Endometrial microvascular endothelial cells (primary cell): ENCODE measurements around the gene AQP12A. TPM values are rescaled to one million over a fixed set of nuclear protein-coding genes. Genes with fewer than 3 reads are reported as not detected.

Experiments used
- in situ Hi-C: cut with HindIII; loops from 2 replicates; pipeline ENCODE4 v1.10.0; 2017; ENCODE audit warnings: low sequenced_read_pairs, low pct_unique_long_range_greater_than_20kb; ENCODE audit errors: inconsistent ontology term
- total RNA-seq: library from RNA; depleted of rRNA; stranded (reverse); fragments of >200 nt; gene quantifications from one replicate; pipeline ENCODE4 v1.2.3, GENCODE V29; 2015; ENCODE audit errors: inconsistent ontology term

Gene AQP12A
- total RNA-seq, 1 donor from 2014 or later: not detected

DNA sequence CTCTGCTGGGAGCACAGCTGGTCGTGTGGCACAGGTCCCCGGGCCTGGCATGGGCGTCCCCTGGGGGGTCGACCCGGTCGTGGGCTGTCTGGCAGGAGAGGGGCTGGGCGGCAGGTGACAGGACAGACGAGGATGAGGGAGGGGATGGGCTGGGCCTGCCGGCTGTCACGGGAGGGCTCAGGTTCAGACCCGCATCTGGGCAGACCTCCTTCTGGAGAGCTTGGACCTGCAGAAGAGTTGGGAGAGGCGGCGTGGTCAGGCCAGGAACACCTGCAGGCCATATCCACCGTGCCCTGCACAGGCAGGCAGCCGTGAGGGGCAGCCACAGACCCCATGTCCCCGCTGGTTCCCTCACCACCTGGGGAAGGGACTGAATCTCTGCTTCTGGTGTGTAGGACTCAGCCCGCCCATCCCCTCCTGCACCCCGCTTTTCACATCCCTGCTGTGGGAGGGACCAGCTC is 25.5 kb downstream of the AQP12A start:
- in situ Hi-C loops: no loop called here

DNA sequence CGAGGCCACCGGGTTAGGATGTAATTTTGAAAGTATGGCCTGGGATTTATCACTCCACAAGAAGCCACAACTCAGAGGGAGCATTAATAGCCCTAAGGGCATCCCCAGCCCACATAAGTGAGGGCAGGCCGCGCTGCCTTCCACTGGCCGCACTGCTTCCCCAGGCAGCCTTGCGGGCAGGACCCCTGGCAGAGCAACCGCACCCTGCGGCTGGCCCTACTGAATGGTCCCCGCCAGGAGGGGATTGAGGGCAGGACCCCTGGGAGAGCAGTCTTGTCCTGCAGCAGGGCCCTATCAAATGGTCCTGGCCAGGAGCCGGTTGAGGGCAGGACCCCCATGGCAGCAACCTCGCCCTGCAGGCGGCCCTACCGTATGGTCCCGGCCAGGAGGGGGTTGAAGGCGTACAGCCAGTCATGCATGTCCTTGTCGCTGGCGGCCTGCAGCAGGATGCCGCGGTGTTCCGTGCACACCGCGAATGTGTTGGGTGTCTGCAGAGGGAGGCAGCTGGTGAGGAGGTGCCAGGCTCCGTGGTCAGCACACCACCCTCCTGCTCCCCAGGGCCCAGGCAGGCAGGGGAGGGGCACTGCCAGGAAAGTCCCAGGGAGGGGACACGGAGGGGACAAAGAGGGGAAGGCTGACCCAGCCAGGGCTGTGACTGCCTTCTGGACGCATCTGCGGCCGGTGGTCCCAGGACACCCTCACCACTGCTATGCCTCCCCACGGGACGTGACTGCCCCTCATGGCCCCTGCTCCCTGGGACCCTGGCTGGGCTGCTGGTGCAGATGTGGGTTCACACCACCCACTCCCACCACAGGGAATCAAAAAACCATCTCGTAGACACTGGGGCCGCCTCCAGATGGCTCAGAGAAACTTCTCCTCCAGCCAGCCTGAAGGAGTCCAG is 26.3 kb downstream of the AQP12A start:
- in situ Hi-C loops: no loop called here

DNA sequence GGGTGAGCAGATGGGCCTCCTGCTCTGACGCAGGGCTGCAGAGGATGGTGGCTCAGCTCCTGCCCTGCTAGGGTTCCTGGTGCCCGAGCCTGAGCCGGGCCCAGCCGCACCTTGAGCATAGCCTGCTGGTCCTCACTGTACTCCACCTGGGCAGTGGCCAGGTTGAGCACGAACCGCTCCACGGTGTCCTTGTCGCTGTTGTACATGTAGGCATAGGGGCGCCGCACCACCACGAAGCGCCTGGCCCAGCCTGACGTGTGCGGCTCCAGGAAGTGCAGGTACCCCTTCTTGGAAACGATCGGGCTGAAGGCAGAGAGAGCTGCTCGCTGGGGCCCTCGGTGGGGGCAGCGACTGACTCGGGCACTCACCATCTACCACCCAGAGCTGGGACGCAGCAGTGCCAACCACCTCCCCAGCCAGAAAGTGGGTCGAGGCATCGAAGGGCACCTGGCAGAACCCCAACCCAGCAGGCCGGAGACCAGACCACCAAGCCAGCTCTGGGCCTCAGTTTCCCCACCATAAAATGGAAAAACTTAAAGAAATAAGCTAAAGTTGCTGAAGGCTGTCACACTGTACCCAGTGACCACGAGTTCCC is 27.3 kb downstream of the AQP12A start:
- in situ Hi-C loops: no loop called here

DNA sequence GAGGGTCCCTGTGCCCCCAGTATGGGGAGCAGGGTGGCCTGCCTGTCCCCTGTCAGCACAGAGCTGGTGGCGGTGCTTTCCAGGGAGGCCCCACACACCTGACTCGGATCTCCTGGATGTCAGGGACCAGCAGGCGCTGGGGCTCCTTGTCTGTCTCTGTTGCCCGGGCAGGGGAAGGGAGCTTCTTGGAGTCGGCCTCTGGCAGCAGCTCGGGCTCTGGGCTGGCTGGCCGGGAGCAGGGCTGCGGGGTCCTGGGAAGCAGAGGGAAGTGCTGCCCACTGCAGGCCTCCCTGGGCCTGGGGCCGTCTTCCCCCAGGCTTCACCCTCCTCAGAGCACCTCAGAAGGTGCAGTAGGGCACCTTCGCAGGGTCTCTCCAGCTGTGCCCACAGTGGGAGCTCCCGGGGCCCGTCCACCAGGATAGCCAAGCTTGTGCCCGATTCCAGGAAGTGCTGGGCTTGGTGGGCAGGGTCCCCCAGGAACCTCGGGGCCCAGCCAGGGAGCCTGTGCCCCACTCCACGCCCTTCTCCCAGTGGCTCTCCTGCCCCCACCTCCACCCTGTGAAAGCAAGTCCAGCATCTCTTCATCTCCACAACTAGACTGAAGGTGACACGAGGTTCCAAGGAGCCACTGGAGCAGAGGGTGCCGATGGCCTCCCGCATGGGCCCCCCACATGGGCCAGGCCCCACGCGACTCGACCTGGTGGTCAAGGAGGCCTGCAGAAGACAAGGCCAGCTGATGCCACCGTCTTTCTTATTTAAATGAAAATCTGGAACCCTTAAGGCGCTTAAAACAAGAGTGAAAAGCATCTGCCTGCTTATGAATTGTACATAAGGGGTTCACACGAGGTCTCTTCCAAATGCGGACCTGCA is 28.2 kb downstream of the AQP12A start:
- in situ Hi-C loops: no loop called here

DNA sequence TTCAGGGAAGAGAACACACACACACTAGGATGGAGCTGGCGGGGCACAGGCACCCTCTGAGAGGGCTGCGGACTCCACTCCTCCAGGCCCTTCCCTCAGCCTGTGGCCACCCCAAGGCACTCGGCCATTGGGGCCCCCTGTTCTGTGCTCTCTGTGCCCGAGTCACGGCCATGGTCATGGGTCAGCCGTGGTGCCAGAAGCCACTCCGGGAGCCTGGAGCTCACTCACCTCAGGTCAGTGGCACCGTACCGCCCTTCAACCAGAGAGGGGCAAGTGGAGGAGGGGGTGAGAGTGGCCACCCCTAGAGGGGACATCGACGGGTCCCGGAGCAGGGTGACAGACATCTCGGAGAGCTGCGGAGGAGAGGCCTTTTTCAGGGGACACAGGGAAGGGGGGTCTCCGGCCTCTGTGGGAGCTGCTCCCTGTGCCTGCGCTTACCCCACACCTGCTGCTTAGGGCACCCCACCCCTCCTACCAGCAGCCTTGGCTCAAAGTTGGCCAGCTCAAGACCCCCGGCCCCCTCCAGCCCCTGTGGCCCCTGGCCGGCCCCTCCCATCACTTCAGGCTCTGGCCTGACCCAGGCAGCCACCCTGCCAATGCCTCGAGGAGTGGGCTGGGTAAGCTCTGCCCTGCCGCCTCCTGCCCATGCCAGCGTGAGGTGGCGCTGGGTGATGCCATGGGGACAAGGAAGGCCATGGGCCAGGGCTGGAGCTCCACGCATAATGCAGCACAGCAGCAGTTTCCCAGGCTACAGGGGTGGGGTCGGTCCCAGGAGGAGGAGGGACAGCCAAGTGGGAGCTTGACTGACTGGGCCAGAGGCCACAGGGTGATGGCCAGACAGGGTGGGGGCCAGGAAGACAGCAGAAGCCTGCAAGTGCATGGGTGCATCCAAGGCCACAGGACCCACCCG is 29.3 kb downstream of the AQP12A start:
- in situ Hi-C loops: no loop called here

DNA sequence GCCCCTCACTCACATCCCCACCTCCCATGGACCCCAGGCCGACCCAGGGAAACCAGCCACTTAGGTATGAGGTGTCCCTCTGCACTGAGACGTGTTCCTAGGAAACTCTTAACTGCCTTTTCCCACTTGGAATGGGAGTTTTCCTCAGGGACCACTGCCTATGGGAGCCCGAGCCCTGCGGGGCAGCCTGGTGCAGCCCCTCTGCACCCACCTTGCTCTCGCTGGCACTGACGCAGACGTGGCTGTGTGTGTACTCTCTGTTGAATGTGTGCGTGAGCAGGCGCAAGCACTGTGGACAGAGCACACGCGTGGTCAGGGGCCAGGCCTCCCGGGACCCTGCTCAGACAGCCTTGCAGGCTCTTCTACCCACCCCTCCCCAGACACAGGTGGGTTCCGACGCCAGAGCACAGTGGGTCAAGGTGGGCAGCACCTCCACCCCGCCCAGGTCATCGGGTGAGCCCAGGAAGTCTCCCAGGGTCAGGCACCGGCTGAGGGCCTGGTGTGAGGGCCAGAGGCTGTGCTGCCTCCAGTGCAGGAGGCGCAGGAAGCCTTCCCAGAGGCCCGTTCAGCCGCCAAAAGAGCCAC is 30.0 kb downstream of the AQP12A start:
- in situ Hi-C loops: no loop called here

DNA sequence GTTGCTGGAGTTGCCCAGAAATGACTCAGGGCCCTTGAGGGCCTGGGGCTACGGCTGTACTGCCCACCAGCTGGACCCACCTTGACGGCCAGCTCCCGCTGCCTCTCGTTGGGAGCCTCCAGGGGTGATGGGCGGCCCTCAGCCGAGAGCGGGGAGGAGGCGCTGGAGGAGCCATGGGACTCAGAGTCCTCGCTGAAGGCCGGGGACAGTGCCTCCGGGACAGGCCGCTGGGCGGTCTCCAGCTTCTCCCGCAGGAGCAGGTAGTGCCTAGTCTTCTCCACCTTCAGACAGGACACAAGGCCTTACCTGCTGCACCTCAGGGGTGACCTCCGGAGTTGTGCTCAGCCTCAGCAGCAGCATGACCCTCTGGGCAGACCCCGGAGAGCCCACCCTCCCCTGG is 30.7 kb downstream of the AQP12A start:
- in situ Hi-C loops: no loop called here

DNA sequence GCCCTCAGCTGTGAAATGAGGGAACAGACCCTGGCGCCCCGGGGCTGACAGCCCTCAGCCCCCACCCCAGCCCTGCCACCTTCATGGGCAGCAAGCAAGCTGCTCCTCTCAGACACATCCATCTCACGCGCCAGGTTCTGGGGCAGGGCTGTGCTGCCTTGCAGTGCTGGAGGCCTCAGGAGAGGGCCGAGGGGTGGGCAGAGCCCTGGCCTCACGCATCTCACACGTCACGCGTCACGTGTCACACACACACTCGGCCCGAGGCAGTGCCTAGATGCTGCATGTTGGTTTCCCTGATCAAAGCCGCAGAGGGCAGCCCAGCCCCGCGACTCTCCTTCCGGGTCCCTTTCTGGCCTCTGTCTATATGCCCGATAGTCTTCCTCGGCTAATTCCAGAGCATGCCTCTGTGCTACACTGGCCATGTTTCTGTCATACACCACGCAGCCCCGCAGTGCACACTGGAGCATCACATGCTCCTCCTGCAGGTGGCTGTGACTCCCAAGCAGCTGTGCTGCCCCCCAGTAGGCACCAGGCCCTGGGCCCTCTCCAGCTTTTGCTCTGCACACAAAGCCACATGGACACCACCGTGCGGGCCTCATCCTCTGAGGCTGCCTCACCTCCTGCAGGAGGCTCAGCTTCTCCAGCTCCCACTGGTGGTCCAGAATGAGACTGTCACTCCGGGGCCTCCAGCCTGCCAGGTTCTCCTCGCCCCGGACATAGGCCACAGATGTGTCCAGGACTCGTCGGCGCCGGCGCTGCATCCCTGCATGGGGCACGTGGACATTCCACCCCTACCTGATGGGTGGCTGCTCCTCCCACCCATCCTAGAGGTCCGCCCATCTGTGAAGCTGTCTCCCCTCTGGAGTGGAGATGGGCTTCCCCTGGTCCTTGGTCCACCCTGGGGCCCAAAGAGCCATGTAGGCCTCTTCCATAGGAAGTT is 31.4 kb downstream of the AQP12A start:
- in situ Hi-C loops: no loop called here

DNA sequence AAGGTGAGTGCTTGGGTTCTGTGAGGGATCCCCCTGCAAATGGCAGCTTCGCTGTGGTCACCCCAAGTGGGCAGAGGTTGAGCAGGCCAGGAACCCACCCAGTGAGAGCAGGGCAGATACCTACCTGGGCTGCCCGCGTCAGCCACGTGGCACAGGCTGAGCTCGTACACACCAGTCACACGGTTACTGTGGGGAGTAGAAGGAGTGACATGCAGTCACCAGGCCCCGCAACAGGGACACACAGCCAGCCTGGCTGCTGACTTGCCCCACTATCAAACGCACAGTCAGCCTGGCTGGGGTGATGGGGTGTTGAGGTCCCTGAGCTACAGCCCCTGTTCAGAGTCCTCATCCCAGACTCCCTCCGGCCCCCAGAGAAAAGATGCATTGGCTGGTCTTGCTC is 32.2 kb downstream of the AQP12A start:
- in situ Hi-C loops: no loop called here

DNA sequence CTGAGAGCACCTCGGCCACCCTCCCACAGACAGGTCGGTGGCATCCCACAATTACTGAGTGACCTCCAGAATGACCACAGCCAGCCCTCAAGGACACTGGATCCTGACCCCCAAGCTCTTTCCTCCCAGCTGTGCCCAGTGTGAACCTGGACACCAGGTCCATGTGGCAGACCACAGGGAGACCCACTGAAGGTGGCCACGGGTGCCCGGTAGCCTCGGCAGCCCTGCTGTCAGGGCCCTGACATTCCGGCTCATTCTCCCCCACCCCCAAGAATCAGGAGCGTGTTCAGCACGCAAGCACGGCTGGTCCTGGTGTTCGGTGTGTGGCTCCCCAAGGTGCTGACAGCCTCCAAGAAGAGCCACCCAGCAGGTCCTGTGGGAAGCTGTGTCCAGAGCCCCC is 32.8 kb downstream of the AQP12A start:
- in situ Hi-C loops: no loop called here

DNA sequence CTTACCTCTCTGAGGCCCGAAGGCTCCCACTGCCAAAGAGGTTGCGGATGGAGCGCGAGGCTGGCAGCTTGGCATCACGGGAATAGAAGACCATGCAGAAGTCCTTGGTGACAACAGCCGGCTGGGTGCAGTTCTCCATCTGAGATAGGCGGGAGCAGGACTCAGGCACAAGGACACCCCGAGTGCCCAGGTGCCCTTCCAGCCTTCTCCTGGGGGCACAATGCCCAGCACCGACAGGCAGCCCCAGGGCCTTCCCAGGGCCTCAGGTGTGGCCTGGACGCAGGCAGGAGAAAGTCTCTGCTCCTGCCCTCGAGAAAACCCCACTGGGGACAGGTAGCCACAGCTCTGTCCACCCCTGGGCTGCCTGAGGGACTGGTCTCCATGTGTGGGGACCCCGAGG is 33.6 kb downstream of the AQP12A start:
- in situ Hi-C loops: no loop called here

DNA sequence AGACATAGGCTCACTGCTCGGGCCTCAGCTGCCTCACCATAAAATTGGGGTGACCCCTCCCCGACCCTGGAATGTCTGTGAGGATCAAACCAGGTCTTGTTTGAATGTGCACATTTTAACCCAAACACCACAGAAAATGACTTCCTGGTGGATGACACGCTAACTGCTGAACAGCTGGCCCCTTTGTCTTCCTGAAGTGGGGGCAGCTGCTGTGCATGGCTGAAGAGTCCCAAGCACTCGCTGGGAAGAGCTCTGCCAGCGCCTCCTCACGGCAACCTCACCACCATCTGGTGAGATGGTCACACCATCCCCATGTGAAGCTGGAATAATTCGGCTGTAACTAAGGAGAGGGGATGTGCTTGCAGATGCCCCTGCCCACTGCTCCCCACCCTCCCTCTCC is 34.0 kb downstream of the AQP12A start:
- in situ Hi-C loops: no loop called here

DNA sequence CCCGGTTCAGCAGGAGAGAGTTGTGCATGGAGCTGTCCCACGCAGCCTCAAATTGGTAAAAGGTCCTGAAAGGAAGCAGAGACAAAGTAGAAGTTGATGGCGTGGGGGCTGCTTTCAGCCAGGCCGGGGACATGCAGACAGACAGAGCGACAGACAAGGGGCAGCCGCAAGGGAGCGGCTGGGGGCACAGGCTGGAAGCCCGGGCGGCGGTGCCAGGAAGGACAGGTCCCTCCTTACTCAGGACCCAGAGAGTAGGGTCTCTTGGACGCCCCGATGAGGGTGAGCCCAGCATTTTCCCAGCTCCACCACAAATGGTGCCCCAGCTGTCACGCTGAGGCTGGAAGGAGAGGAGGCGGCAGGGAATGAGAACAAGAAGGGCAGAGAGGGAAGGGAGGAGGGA is 35.2 kb downstream of the AQP12A start:
- in situ Hi-C loops: no loop called here

DNA sequence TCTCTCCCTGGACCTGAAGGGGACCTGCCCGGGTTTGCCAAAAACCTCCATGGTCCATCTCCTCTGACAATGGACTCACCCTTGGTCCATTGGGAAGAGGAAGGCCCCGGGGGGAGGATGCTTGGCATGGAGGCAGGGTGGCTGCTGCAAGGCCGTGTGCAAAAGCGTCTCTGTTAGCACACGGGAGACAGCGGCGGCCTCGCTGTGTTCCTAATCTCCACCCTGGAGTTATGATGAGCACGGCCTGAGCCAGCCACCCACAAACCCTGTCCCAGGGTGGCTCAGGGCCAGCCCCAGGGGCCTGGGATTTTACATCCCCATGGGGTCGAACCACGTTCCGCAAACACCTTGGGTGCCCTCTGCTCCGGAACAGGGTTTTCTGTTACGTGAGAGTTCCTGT is 35.8 kb downstream of the AQP12A start:
- in situ Hi-C loops: no loop called here

DNA sequence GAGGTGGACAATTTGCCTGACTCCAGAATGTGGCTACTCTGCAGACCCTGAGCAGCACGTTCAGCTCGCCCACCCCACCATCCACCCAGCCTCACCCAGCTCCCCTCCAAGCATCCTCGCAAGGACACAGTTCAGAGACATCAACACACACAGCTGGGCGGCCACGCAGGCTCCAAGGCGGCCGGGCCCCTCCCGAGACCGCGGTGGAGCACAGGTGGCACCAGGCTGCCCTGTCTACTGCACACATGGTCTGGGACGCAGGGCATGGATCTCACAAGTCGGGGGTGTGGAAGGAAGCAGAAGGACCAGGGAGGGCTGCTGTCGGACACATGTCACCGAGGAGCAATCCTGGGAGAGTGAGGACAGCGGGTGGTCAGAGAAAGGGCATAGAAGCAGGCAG is 36.2 kb downstream of the AQP12A start:
- in situ Hi-C loops: no loop called here

DNA sequence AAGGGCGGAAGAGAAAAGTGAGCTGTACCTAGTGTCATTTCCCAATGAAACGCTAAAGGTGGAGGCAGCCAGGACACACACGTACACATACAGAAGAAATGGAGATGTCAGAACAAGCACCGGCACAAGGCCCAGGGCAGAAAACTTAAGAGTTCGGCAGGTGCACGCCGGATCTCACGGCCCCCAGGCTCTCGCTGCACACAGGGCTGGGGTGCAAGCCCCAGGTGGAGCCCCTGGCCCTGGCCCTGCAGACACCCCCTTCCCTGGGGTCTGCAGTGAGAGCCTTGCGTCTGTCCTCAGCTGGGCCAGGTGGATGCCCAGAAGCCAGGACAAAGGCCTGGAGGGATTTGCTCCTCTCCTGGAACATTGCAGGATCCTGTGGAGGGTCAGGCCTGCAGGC is 36.7 kb downstream of the AQP12A start:
- in situ Hi-C loops: no loop called here

DNA sequence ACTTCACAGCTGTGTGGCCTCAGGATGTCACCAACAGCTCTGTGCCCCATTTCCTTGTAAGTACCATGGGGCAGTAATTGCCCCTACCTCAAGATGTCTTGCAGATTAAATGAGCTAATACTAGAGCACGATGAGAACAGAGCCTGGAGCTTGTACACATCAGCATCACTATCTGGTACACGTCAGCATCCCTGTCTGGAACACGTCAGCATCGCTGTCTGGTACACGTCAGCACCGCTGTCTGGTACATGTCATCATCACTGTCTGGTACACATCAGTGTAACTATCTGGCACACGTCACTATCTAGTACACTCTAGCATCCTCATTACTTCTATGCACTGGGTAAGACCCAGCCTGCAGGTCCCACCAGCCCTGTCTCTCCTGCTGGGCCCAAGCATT is 37.2 kb downstream of the AQP12A start:
- in situ Hi-C loops: no loop called here
